Testis (tissue), 3 donors: ENCODE measurements around the gene SLC25A45. TPM values are rescaled to one million over a fixed set of nuclear protein-coding genes. Genes with fewer than 3 reads are reported as not detected.

Experiments used
- DNase-seq: peaks from one replicate; pipeline ENCODE4 v3.0.0-alpha.2; 2019
- H3K27ac ChIP-seq, 2 donors: fragments of 200-600 bp; sonication (generic); one replicate each; pipeline ENCODE4 v1.5.1; 2019
- H3K27me3 ChIP-seq: fragments of 200-600 bp; sonication (generic); one replicate; pipeline ENCODE4 v1.5.1; 2019
- H3K36me3 ChIP-seq: fragments of 200-600 bp; sonication (generic); one replicate; pipeline ENCODE4 v1.5.1; 2017; ENCODE audit warnings: low read depth; ENCODE audit errors: missing control alignments
- H3K4me1 ChIP-seq: fragments of 200-600 bp; sonication (generic); one replicate; pipeline ENCODE4 v1.5.1; 2019
- H3K4me3 ChIP-seq, 2 donors: fragments of 200-600 bp; sonication (generic); one replicate each; pipeline ENCODE4 v1.5.1; 2017 to 2019
- H3K9me3 ChIP-seq: fragments of 200-600 bp; sonication (generic); one replicate; pipeline ENCODE4 v1.5.1; 2017
- CTCF ChIP-seq, 3 experiments: fragments of 450-650 bp in 2 of 3; fragments of 200-600 bp in 1 of 3; sonication (generic) in 1 of 3; IDR thresholded peaks; one replicate each; pipeline ENCODE4 v1.5.1; 2016 to 2019; ENCODE audit warnings: antibody characterized with exemption in 3 of 3, mild to moderate bottlenecking in 2 of 3, moderate library complexity in 1 of 3
- POLR2A ChIP-seq: fragments of 450-650 bp; IDR thresholded peaks from one replicate; pipeline ENCODE4 v1.6.1; 2017; ENCODE audit warnings: antibody characterized with exemption, mild to moderate bottlenecking, moderate library complexity
- whole genome bisulfite sequencing, 2 donors: methylation state at CpG; one replicate each; pipeline ENCODE4 v1.1.5; 2018; 5-methylcytosine and 5-hydroxymethylcytosine counted together
- intact Hi-C: fragments of 100-400 bp; cut with DNase I; formaldehyde crosslinking; loops from one replicate; pipeline ENCODE4 v1.15.1; 2023; ENCODE audit warnings: low total_unique reads
- polyA plus RNA-seq: library from polyadenylated mRNA; stranded (reverse); fragments of 350-450 nt; fragmentation: Illumina TruSeq; extraction: RNeasy Lipid Tissue Mini Kit (QIAGEN cat#74804); gene quantifications from one replicate; pipeline ENCODE4 v1.2.3, GENCODE V29; 2014; ENCODE audit warnings: low read depth, low replicate concordance; ENCODE audit not compliant: insufficient read depth
- total RNA-seq, 2 donors: library from RNA; depleted of rRNA; stranded (reverse); fragments of >200 nt; gene quantifications; one replicate each; pipeline ENCODE4 v1.2.3, GENCODE V29; 2016

Gene SLC25A45
- total and polyA plus RNA-seq, 3 donors from 2014 or later = 8.0 to 10.6 (median 10.1) TPM

GRCh38 chr11:65419772-65420481 lies 37.5 kb upstream of the SLC25A45 start:
- DNase-seq = peak; percentile 93
- H3K9me3 ChIP-seq = no peaks in the 10 kb centered on the region
- no peak for TF ChIP-seq POLR2A
- TF ChIP-seq CTCF (IDR thresholded peaks at IDR 0.05) = no peak
- peak overlapping the region in 1 of 2 donors; percentile 11 for H3K4me3 ChIP-seq
- H3K27me3 ChIP-seq = no peaks in the 10 kb centered on the region
- peak overlapping the region; percentile 94 to 96 for H3K27ac ChIP-seq
- WGBS, 2 donors = 16 to 17% methylated on average over 6 of the region's 6 CpGs
- intact Hi-C loops = loop anchor here (5.0 kb wide), 1 partner anchor 77 kb away; the partner anchor contains the start of gene MALAT1
- H3K36me3 ChIP-seq = no peaks in the 10 kb centered on the region
- peaks cover 61% of the 10 kb centered on the region for H3K4me1 ChIP-seq

- Histone ChIP-seq H3K27me3 (no peaks in the 10 kb centered on the region), H3K4me3 (peak overlapping the region in 1 of 2 donors; percentile 11), H3K4me1 (peaks cover 61% of the 10 kb centered on the region), H3K27ac (peak overlapping the region; percentile 94 to 96), H3K9me3 (no peaks in the 10 kb centered on the region), H3K36me3 (no peaks in the 10 kb centered on the region)
- no peak for DNase-seq
- intact Hi-C loops = no loop called here
- 41 to 59% methylated on average over 5 to 7 of the region's 7 CpGs for WGBS, 2 donors
- TF ChIP-seq POLR2A (no peak), CTCF (IDR thresholded peaks at IDR 0.05) (no peak)
These were observed 37.0 kb upstream of the SLC25A45 start for GRCh38 chr11:65419460-65419771.

- intact Hi-C loops = no loop called here
These were observed 36.4 kb upstream of the SLC25A45 start for GRCh38 chr11:65418681-65419459.

GRCh38 chr11:65418431-65418680 lies 35.9 kb upstream of the SLC25A45 start:
- no peak for DNase-seq
- no peaks in the 10 kb centered on the region for H3K36me3 ChIP-seq
- no peaks in the 10 kb centered on the region for H3K9me3 ChIP-seq
- peak overlapping the region in 1 of 2 donors; percentile 32 for H3K4me3 ChIP-seq
- TF ChIP-seq CTCF (IDR thresholded peaks at IDR 0.05) = no peak
- no peak for TF ChIP-seq POLR2A
- WGBS, 2 donors = 29 to 35% methylated on average over 4 of the region's 4 CpGs
- intact Hi-C loops = no loop called here
- no peaks in the 10 kb centered on the region for H3K27me3 ChIP-seq
- H3K4me1 ChIP-seq = peaks cover 61% of the 10 kb centered on the region
- peak overlapping the region; percentile 94 to 96 for H3K27ac ChIP-seq

More at GRCh38 chr11:65418681-65419459, 36.4 kb upstream of the SLC25A45 start:
- WGBS, 2 donors = 13 to 17% methylated on average over 12 to 15 of the region's 15 CpGs
- no peaks in the 10 kb centered on the region for H3K9me3 ChIP-seq
- no peaks in the 10 kb centered on the region for H3K36me3 ChIP-seq
- peak overlapping the region in 1 of 2 donors; percentile 32 for H3K4me3 ChIP-seq
- H3K27ac ChIP-seq = peak overlapping the region; percentile 94 to 96
- H3K27me3 ChIP-seq = no peaks in the 10 kb centered on the region
- DNase-seq = peak; percentile 97
- no peak for TF ChIP-seq POLR2A
- no peak for TF ChIP-seq CTCF (IDR thresholded peaks at IDR 0.05)
- H3K4me1 ChIP-seq = peaks cover 61% of the 10 kb centered on the region
